ENCODE measurements around the gene CELF4. TPM values are rescaled to one million over a fixed set of nuclear protein-coding genes. Genes with fewer than 3 reads are reported as not detected.

CELF4 gene
- total RNA-seq, 4 donors from 2014 or later, result not detected

DNA sequence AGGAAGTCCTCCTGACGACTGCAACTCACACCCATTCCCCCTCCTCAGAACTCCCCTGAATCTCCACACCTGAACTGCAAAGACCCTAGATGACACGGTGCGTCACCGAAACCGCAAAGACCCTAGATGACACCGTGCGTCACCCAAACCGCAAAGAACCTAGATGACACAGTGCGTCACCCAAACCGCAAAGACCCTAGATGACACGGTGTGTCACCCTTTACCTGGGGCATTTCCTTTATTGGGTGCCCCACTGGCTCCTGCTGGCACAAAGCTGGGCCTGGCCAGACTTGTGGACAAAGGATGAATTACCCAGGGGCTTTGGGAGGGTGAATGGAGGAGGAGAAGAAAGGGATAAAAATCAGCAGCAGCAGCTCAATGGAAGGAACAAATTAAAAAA, 123.8 kb downstream of the CELF4 start:
- Histone ChIP-seq H3K27me3 (peaks cover 0 to 6% of the 10 kb centered on the region in 2 donors), H3K4me3 (no peak overlapping the region), H3K4me1 (no peaks in the 10 kb centered on the region), H3K36me3 (no peaks in the 10 kb centered on the region), H3K27ac (no peak overlapping the region), H3K9me3 (peaks cover 0 to 16% (median 0%) of the 10 kb centered on the region in 4 donors)
- 82 to 83% methylated on average over 9 to 11 of the region's 11 CpGs for WGBS, 2 donors
- TF ChIP-seq POLR2A (IDR thresholded peaks at IDR 0.05) (no peak), EP300 (IDR thresholded peaks at IDR 0.05) (no peak)
- TF ChIP-seq, protein P1, sequence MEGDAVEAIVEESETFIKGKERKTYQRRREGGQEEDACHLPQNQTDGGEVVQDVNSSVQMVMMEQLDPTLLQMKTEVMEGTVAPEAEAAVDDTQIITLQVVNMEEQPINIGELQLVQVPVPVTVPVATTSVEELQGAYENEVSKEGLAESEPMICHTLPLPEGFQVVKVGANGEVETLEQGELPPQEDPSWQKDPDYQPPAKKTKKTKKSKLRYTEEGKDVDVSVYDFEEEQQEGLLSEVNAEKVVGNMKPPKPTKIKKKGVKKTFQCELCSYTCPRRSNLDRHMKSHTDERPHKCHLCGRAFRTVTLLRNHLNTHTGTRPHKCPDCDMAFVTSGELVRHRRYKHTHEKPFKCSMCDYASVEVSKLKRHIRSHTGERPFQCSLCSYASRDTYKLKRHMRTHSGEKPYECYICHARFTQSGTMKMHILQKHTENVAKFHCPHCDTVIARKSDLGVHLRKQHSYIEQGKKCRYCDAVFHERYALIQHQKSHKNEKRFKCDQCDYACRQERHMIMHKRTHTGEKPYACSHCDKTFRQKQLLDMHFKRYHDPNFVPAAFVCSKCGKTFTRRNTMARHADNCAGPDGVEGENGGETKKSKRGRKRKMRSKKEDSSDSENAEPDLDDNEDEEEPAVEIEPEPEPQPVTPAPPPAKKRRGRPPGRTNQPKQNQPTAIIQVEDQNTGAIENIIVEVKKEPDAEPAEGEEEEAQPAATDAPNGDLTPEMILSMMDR (IDR thresholded peaks at IDR 0.05), result no peak
- DNase-seq (ENCODE audit: low spot score in 2 of 2), result no peak

DNA sequence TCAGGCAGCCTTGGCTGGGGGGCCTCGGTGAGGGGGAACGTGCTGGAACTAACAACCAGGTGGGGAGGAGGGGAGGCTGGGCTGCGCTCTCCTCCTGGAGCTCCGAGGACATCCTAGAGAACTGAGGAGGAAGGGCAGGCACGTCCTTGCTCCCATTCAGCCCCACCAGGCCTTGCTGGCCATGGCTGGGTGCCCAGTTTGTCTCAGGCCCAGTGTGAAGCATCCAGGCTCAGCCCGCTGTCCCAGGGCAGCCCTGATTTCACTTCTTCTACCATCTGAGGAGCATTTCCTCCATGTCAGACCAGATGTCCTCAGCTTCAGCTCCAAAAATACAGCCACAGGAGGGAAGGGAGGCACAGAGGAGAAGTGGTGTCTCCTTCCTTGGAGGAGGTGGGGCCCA, 125.4 kb downstream of the CELF4 start:
- Histone ChIP-seq H3K27ac (no peak overlapping the region), H3K4me1 (no peaks in the 10 kb centered on the region), H3K4me3 (no peak overlapping the region), H3K36me3 (no peaks in the 10 kb centered on the region), H3K9me3 (peaks cover 0 to 16% (median 0%) of the 10 kb centered on the region in 4 donors), H3K27me3 (peaks cover 0 to 6% of the 10 kb centered on the region in 2 donors)
- DNase-seq (ENCODE audit: low spot score in 2 of 2), result no peak
- TF ChIP-seq EP300 (IDR thresholded peaks at IDR 0.05), result no peak
- TF ChIP-seq POLR2A (IDR thresholded peaks at IDR 0.05), result no peak
- TF ChIP-seq, protein P1 (IDR thresholded peaks at IDR 0.05), result no peak
- 63 to 65% methylated on average over 3 to 6 of the region's 6 CpGs for WGBS, 2 donors

DNA sequence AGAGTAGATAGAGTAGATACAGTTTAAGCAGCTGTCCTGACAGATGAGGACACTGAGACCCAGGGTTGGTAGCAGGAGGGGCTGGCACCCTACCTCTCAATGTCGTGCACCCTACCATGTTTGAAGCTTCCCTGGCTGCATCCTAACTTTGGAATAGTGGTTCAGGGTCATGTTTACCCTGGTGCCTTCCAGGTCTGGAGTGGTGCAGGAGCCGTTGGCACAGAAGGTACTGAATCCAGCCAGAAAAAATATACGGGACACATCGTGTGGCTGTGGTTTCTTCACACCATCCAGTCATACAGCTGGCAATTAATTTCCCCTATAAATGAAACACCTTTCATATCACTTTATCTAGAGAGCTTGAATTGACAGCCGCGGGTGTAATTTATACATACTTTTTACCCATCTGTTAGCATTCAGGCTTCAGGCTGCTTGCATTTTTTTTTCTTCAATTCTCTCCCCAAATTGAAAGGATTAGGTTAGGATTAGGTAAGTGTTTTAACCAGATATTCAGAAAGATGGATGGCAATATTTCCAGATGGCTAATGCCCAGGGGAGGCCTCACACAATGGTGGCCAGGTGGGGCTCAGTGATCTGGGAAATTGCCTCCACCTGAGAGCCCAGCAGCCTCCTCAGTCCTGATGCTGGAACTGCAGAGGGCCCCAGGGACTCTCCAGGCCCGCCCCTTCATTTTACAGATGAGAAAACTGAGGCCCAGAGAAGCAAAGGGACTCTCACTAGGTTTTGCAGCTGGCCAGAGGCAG, 127.0 kb downstream of the CELF4 start:
- Histone ChIP-seq H3K27me3 (peaks cover 0 to 6% of the 10 kb centered on the region in 2 donors), H3K27ac (no peak overlapping the region), H3K36me3 (no peaks in the 10 kb centered on the region), H3K9me3 (peaks cover 0 to 16% (median 0%) of the 10 kb centered on the region in 4 donors), H3K4me1 (no peaks in the 10 kb centered on the region), H3K4me3 (no peak overlapping the region)
- 75 to 77% methylated on average over 7 of the region's 7 CpGs for WGBS, 2 donors
- DNase-seq (ENCODE audit: low spot score in 2 of 2), result no peak
- no peak for TF ChIP-seq EP300 (IDR thresholded peaks at IDR 0.05)
- TF ChIP-seq, protein P1 (IDR thresholded peaks at IDR 0.05), result no peak
- TF ChIP-seq POLR2A (IDR thresholded peaks at IDR 0.05), result no peak

DNA sequence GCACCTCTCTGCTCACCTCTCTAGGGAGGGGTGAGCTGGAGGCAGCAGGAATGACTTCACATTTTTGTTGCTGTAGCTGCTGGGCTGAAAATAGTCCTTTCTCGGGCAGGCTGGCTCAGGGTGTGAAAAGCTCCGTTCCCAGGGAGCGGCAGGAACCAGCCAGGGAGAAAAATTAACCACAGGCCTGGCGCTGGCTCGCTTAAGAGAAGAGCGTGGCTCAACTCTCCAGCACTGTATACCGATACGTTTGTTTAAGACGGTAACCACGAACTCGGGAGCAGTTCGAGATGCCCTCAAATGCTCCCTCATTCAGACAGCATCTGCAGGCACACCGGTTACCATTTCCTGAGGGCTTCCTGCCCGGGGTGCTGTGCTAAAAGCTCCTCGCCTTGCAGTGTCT, 129.6 kb downstream of the CELF4 start:
- no peaks in the 10 kb centered on the region for H3K36me3 ChIP-seq
- WGBS, 2 donors, result 54 to 56% methylated on average over 15 of the region's 15 CpGs
- no peak overlapping the region for H3K27ac ChIP-seq
- DNase-seq (ENCODE audit: low spot score in 2 of 2), result no peak
- no peak overlapping the region for H3K4me3 ChIP-seq
- H3K4me1 ChIP-seq, result no peaks in the 10 kb centered on the region
- H3K9me3 ChIP-seq, result peaks cover 0 to 16% (median 0%) of the 10 kb centered on the region in 4 donors
- no peaks in the 10 kb centered on the region for H3K27me3 ChIP-seq
- TF ChIP-seq POLR2A (IDR thresholded peaks at IDR 0.05) (no peak), EP300 (IDR thresholded peaks at IDR 0.05) (no peak)
- TF ChIP-seq, protein P1 (IDR thresholded peaks at IDR 0.05), result no peak

DNA sequence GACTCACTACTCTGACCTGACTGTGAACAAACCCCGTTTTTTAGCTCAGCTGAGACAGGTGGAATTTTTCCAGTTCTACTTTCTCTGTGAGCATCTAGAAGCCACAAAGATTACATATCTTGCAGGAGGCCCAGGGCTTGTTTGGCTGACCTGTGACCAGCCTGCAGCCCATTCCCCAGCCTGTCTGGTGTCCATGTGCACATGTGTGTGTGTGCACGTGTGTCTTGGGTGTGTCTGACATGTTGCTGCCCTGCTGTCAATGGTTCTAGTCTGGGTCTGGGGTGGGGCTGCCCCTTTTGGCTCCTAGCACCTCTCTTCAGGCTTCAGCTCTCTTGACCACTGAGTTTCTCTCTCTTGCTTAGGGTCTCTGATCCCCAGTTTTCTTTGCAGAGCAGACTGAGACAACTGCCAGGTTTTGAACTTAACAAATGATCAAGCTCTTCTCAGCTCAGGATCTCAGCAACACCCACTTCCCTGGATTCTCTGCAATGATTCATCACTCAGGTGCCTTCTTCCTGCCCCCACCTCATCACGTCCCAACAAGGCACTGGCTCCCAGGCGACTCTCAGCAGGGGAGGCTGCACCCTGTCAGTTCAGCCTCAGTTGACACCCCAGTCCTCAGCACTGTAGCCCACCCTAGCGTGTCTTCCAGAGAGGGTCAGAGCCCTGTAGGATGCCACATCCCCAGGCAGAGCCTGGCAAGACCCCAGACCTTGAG, 130.3 kb downstream of the CELF4 start:
- TF ChIP-seq POLR2A (IDR thresholded peaks at IDR 0.05) (no peak), EP300 (IDR thresholded peaks at IDR 0.05) (no peak)
- TF ChIP-seq, protein P1 (IDR thresholded peaks at IDR 0.05), result no peak
- Histone ChIP-seq H3K36me3 (no peaks in the 10 kb centered on the region), H3K27ac (no peak overlapping the region), H3K9me3 (peaks cover 0 to 16% (median 0%) of the 10 kb centered on the region in 4 donors), H3K4me3 (no peak overlapping the region), H3K27me3 (no peaks in the 10 kb centered on the region), H3K4me1 (no peaks in the 10 kb centered on the region)
- DNase-seq (ENCODE audit: low spot score in 2 of 2), result no peak
- 61 to 75% methylated on average over 5 of the region's 5 CpGs for WGBS, 2 donors
